HG02571 (cell line): ENCODE measurements around the gene MAT1A.
"Not testable (repeated sequence)": the region's sequence is repeated elsewhere in the genome, so short reads cannot be mapped to it uniquely, and the experiment has no call there.

ENCODE experiments used
- ATAC-seq: cut with Tn5 transposase; IDR thresholded peaks from one replicate; pipeline ENCODE4 v1.9.1; 2021; ENCODE audit warnings: mild to moderate bottlenecking, moderate library complexity; ENCODE audit not compliant: unreplicated experiment

Gene MAT1A

DNA sequence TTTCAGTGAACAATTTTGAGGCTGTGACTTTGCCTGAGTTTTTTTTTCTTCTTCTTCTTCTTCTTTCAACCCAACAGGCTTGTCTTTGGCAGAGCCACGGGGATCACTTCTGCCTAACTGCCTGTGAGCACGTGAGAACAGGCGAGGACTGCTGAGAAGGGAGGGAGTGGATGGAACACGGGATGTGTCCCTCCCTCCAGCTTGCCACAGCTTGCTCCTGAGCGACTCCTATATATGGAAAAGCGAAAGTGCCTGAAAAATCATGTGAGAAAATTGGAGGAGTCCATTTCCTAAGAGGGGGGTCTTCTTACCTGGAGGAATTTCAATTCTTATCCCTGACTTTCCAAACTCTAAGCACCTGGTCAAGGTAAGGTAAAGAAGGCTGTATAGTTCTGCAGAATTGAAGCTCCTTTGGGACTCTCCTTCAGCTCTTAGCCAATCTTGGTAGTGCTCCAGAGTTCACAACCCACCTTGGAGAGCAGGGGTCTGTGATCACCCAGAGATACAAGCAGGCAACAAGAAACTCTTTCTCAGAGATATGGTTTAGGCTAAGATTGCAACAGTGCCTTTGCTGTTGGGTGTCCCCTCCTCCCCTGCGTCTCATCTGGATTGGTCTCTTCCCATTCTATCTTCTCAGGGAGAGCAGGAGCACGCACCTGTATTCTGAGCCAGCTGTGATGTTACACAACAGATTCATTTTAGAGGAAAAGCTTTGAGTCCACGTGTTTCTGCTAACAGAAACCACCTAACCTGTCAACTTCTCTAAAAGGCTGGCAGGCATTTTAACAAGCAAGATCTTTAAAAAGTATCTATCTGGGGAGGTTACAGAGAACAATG lies at the start of gene MAT1A:
MAT1A (minus strand) TSS at position 208 of the 837 bp plus-strand sequence. CDS start 235 bp downstream, outside the sequence.
- ATAC-seq = no peak

DNA sequence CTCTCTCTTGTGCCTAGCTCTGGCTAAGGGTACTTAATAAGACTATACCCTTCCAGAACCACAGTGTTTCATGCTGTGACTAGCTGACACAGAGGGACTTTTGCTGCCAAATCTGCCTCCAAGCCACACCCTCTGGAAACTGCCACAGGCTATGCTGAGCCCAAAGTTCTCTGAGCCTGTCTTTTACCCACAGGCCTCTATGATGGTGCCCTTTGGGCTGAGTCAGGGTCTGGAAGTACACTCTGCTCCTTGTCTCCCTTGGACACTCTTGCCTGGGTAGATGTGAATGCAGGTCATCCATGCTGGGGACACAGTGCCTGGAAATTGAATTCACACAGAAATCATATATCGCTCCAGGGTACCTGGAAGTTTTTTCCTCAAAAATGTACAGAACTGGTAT lies 44.5 kb upstream of the MAT1A start:
- no peak for ATAC-seq

DNA sequence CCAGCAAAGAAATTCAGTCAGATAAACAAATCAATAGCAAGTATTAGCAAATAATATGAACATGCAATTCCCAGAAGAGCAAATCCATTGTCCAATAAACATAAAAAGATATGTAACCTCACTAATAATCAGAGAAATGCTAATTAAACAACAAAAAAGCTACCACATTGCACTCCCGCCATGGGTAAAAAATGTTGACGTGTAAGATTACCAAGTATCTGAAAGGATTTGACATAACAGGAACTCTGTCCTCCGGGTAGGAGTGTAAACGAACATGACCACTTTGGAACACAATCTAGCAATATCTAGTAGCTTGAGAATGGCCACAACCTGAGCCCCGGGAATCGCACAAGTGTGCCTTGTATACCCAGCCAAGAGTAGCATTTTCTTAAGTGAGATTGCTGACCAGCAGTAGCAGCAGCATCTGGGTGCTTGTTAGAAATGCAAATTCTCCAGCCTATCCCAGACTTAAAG lies 35.5 kb upstream of the MAT1A start:
- no peak for ATAC-seq

DNA sequence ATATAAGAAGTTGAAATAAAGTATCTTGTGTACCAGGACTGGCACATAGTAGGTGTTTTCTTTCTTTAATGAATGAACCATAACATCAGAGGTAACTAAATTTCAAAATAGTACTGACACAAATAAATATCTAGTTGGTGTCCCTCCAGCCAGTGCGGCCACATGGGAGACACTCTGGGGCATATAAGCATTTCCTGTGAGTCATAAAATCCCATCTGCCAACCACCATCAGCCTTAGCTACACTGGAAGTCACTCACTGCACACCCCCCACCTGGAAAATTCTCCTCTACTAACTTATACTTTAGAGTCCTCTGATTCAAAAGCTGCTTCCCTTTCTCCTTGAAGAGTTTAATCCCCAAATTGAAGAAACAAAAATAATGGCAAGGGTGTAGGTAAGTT lies 34.6 kb upstream of the MAT1A start:
- no peak for ATAC-seq

DNA sequence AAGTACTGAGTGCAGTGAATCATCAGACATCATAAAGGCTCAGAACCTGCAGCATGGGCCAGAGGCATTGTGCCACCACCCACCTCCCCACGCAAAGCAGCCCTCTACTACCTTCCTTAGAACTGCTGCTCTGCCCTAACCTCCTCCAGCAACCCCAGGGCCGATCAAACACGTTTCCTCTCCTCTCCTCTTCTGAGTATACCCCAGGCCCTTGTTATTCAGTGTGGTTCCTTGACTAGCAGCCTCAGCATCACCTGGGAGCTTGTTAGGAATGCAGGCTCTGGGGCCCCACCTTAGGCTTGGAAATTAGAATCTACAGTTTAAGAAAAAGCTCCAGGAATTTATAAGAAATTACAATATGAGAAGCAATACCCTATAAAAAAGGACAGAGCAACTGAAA lies 33.9 kb upstream of the MAT1A start:
- ATAC-seq = no peak

DNA sequence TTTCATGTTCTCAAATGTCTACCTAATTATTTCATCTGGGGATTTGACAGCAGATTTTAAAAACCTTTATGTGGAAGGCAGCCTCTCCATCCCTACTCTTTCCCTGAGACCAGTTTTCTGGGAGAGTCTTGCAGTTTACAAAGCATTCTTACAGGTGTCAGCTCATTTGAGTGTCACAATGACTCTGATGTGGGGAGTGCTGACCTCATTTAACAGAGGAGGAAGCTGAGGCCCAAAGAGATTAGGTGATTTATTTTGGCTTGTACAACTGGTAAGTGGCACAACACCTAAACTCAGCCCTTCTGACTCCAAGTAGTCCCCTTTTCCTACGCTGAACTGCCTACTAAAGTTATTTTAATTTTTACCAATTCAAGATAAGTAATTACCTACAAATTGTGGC lies 33.3 kb upstream of the MAT1A start:
- ATAC-seq = no peak

DNA sequence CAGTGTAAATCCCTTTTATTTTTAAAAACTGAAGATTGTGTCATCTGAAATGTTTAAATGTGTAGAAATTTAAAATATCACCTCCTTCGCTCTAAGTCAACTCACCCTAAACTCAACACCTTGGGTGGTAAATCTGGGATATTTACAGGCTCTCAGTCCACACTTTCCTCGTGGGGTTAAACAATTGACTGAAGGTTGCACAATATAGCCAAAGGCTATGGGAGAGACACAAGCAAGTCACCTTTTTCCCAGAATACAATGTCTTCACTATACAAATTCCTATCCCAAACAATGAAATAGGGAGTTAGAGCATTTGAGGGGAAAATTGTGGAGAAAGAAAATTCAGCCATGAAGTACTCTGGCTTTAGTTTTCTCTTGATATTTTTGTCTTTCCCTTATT lies 32.7 kb upstream of the MAT1A start:
- no peak for ATAC-seq

DNA sequence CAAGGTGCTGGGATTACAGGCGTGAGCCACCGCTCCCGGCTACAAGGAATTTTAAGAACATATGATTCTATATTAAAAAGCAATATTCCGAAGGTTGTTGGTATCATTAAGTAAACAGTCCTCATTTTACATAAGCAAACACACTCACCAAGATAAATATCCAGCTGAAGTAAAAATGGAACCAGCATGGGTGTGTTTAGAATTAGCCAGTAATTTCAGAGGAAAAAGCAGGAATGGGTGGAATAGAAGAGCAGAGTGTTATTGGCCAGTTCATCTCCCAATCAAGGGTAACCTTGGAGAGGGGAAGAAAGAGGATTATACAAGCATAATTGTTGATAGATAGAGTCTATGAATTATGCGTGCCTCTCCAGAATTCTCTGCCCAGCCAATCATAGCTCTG lies 31.7 kb upstream of the MAT1A start:
- no peak for ATAC-seq

DNA sequence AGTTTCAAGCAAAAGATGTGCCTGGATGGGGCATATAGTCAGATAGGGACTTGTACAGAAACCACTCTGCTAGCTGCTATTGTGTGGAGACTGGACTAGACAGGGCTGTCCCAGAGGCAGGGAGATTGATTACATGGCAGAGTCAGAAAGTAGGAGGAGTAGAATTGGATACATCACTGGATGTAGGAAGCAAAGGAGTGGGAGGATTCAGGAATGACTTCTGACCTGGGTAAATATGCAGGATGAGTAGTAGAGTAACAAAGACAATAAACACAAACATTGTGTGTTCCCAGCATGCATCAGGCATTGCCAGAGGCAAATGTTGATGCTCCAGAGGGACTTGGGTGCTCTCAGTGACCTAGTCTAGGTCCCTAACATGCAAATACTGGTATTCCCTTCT lies 30.9 kb upstream of the MAT1A start:
- no peak for ATAC-seq

DNA sequence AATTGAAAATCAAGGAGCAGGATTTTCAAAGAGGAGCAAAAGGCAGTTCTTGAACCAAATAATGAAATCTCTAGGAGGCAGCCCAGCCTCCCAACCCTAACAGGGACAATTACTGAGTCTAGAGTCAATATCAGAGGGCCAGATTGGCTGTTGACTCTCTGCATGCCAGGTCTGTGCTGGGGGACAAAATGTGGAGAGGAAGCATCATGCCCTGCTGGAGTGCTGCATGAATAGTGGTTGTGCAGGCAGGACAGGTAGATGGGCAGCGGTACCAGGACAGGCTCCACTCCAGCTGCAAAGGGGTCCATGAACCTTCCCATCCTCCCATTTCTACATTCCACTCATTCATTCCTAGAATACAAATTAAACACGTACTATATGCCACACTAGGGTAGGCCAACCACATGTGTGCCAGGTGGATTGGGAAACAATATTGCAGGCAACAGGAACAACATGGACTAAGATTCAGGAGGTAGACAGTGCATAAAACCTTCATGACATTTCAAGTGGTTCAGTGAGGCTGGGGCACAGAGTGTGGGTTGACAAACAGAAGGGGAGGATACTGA lies 30.4 kb upstream of the MAT1A start:
- ATAC-seq = no peak

DNA sequence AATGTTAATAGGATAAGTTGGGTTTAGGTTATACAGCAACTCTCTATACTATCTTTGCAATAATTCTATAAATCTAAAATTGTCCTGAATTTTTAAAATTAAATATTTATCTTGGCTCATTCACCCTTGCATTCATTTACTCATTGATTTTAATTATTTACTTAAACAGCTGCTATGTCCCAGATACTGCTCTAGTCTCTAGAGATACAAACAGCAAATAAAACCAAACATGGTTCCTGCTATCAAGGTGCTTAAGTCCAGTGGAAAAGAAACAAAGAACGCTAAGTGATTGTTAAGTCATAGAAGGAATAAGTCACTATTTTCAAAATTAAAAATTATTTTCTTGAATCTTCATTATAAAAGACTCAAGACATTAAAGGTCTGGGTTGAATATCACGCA lies 29.9 kb upstream of the MAT1A start:
- ATAC-seq = no peak

DNA sequence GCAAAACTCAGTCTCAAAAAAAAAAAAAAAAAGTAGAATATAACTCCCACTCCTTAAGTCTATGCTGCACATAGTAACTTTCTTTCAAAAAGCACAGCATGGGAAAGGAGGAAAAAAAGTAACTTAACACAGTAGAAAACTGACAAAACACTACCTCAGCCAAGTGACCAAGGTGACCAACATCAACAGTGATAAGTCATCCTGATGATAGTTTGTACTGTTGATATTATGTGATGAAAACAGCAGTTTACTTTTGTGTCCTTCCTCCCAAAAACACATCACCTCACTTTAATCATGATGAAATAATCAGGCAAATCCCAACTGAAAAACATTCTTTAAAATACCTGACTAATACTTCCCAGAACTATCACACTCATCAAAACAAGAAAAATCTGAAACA lies 29.3 kb upstream of the MAT1A start:
- no peak for ATAC-seq

DNA sequence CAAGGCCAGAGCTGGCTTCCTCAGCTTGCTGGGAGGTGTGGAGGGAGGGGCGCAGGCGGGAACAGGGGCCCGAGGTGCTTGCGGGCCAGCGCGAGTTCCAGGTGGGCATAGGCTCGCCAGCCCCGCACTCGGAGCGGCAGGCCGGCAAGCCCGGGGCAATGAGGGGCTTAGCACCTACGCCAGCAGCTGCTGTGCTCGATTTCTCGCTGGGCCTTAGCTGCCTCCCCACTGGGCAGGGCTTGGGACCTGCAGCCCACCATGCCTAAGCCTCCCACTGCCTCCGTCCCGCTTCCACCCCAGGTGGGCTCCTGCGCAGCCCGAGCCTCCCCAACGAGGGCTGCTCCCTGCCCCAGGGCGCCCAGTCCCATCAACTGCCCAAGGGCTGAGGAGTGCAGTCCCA lies 25.9 kb upstream of the MAT1A start:
- ATAC-seq = no peak

DNA sequence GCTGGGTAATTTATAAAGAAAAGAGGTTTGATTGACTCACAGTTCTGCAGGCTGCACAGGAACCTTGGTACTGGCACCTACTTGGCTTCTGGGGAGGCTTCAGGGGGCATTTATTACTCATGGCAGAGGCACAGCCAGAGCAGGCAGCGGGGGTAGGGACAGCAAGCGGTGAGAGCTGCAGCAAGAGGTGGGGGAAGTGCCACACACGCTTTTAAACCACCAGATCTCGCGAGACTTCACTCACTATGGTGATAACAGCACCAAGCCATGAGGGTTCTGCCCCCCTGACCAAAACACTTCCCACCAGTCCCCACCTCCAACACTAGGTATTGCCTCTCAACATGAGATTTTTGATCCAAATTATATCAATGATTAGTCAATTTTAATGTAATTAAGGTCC lies 24.1 kb upstream of the MAT1A start:
- no peak for ATAC-seq

DNA sequence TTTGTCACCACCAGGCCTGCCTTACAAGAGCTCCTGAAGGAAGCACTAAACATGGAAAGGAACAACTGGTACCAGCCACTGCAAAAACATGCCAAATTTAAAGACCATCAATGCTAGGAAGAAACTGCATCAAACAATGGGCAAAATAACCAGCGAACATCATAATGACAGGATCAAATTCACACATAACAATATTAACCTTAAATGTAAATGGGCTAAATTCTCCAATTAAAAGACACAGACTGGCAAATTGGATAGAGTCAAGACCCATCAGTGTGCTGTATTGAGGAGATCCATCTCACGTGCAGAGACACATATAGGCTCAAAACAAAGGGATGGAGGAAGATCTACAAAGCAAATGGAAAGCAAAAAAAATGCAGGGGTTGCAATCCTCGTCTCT lies 16.5 kb upstream of the MAT1A start:
- not testable (repeated sequence) for ATAC-seq

DNA sequence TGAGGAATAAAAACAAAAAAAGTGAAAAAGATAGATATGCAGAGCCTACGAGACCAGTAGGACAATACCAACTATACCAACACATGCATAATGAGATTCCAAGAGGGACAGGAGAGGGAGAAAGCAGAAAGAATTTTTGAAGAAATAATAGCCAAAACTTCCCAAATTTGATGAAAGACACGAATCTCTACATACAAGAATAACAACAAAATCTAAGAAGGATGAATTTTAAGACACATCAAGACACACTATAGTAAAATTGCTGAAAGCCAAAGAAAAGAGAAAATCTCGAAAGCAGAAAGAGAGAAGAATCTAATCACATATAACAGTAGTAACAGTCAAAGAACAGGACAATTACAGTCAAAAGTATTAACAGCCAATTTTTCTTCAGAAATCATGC lies 7.5 kb upstream of the MAT1A start:
- ATAC-seq = no peak

DNA sequence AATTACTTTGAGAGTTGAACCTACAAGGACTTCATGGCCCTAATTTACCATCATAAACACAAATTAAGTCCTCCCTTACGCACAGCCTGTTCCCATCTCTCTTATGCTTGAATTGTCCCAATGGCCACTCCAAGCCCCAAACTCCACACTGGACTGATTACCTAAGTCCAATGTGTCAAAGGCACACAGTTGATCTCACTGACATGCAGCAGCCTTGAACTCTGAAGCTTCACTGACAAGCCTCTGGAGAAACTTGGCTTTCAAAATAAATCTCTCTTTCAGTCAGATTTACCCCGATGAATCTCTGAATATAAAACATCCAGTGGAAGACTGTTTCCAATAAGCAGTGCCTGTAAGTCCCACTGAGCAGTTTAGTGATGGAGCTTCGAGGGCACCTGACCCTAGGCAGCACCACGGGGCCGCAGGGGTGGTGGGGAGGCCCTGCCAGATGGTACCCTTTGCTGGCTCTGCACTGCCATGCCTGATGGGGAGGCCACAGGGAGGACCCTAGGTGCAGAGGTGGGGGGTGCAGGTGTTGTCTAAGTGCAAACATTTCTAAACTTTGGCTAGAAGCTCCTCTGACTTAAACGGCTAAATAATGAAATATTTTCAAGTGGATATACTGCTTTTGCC lies 3.3 kb upstream of the MAT1A start:
- ATAC-seq = no peak

DNA sequence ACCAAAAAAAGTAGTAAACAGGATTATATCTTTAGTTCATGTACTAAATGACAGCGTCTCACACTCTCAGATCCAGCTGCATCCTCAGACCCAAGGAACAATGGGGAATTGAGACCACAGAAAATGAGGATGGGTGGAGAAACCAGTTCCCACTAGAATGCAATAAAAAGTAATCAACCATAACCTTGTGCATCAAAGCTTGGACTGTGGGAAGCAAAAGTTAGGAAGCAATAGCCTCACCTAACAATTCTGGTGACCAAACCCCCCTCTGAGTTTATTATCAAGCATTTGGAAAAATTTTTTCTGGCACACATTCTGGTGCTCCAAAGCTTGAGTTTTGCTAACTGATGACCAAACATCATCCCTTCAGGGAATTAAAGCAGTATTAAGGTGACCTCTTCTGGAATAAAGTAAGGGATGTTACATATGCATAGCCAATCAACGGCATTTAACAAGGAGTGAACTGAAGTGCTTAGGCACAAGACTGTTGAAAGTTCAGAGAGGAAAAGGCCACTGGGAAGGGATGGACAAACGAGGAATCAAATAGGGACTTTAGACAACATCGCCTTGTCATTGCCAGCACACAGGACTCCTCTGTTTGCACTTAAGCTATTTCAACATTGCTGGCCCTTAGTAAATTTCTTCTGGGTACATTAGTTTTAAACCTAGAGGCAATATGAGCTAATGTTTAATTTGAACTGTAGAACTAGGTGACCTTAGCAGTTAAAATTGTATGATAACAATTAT lies 1.2 kb upstream of the MAT1A start:
- ATAC-seq = no peak

DNA sequence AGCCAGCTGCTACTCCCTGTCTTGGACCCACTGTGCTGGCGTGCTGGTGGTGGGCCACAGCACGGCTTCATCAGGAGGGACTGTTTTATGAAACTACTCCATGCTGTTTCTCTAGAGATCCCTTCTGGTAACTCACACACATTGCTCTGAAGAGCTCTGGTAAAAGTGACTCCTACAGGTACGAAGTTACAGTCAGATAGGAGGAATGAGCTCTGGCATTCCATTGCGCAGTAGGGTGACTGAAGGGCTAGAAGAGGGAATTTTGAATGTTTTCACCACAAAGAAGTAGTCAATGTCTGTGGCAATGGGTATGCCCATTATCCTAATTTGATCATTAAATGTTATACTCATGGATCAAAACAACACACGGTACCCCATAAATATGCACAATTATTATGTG lies 609 bp downstream of the MAT1A start:
- no peak for ATAC-seq

DNA sequence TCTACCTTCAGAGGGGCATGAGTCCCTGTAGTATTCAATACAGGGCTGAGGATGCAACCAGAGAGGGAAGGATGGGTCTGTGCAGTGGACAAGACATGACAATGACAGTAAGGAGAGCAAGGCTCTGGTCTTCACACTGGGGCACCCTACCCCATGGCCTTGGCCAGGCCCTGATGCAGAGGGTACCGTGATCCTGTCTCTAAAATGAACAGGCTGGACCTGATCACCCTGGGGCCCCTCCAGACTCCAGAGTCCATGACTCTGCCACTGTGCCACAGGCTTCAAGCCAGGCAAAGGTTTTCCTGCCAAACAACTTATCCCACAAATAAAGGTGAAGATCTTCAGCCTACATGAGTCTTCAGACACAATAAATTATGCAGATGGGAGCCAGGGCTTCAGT lies 4.9 kb downstream of the MAT1A start:
- no peak for ATAC-seq

DNA sequence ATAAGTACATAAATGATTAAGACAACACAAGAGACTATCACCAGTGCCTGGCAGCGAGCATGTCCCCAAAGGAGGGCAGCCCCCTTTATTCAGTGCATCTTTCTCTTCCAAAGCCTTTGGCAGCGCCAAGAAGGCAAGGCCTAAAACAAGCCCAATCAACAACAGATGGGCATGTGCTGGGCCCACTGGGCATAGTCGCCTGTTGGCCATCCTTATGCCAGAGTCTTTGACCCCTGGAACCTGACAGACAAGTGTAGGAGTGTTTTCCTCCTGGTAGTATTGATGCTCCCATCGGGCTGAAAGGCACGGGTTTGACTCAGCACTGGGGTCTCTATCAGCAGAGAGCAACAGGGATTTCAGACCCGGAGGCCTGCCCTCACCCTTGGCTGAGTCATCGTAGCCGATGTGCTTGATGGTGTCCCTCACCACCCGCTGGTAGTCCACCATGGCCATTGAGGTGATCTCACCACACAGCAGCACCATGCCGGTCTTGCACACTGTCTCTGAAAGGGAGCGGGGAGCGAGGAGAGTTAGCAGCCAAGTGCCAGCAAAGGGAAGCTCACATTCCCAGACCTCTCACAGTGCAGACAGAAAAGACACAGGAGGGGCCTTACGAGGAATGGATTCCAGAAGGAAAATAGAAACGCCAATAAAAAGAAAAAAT lies 5.8 kb downstream of the MAT1A start:
- no peak for ATAC-seq
